HepG2 (cell line): ENCODE measurements around the gene DAPK3. TPM values are rescaled to one million over a fixed set of nuclear protein-coding genes. Genes with fewer than 3 reads are reported as not detected.

Source experiments
- ETV5 ChIP-seq: IDR thresholded peaks from 2 replicates; pipeline ENCODE4 v1.6.1; 2018; ENCODE audit warnings: missing biosample characterization, missing genetic modification reagents, inconsistent platforms, borderline replicate concordance
- GABPB1 ChIP-seq: IDR thresholded peaks from 2 replicates; pipeline ENCODE4 v1.6.1; 2016; ENCODE audit warnings: mild to moderate bottlenecking, missing genetic modification reagents, moderate library complexity, missing compliant biosample characterization
- IRF2 ChIP-seq: IDR thresholded peaks from 2 replicates; pipeline ENCODE4 v1.6.1; 2018; ENCODE audit warnings: missing genetic modification reagents, missing compliant biosample characterization
- KLF16 ChIP-seq, 2 experiments: sonication (generic) in 1 of 2; formaldehyde crosslinking in 1 of 2; IDR thresholded peaks; 2 replicates each; pipeline versions ENCODE4 v1.6.1 to v1.8.0; 2016 to 2023; ENCODE audit warnings: missing genetic modification reagents in 2 of 2, missing compliant biosample characterization in 1 of 2
- MAFK ChIP-seq, 2 experiments: IDR thresholded peaks in 1 of 2; conservative IDR thresholded peaks in 1 of 2; 2 replicates each; pipeline ENCODE4 v1.6.1; 2011; ENCODE audit warnings: improper control_type of control experiment in 2 of 2, low read length in 2 of 2
- MTA3 ChIP-seq: sonication (generic); formaldehyde crosslinking; IDR thresholded peaks from 2 replicates; pipeline ENCODE4 v1.4.0; 2020; ENCODE audit warnings: missing genetic modification reagents
- NR2F2 ChIP-seq: IDR thresholded peaks from 2 replicates; pipeline ENCODE4 v1.6.1; 2012; ENCODE audit warnings: low read depth, inconsistent platforms, borderline replicate concordance
- PHF20 ChIP-seq: sonication (generic); formaldehyde crosslinking; IDR thresholded peaks from 2 replicates; pipeline ENCODE4 v1.5.0; 2020; ENCODE audit warnings: mild to moderate bottlenecking, missing genetic modification reagents
- SMARCE1 ChIP-seq: fragments of 450-650 bp; IDR thresholded peaks from 2 replicates; pipeline ENCODE4 v1.6.1; 2017; ENCODE audit warnings: borderline replicate concordance
- ZNF260 ChIP-seq: sonication (generic); formaldehyde crosslinking; IDR thresholded peaks from 2 replicates; pipeline ENCODE4 v1.4.0; 2020; ENCODE audit warnings: missing genetic modification reagents, low read depth, mild to moderate bottlenecking, borderline replicate concordance
- ZNF264 ChIP-seq: sonication (generic); formaldehyde crosslinking; IDR thresholded peaks from 2 replicates; pipeline ENCODE4 v1.4.0; 2020; ENCODE audit warnings: missing genetic modification reagents
- ZNF350 ChIP-seq: sonication (generic); formaldehyde crosslinking; IDR thresholded peaks from 2 replicates; pipeline ENCODE4 v1.4.0; 2020; ENCODE audit warnings: mild to moderate bottlenecking, low read depth, missing genetic modification reagents, borderline replicate concordance
- ZNF44 ChIP-seq: sonication (generic); formaldehyde crosslinking; IDR thresholded peaks from 2 replicates; pipeline ENCODE4 v1.5.1; 2020; ENCODE audit warnings: mild to moderate bottlenecking, missing genetic modification reagents
- ZNF512 ChIP-seq: sonication (generic); formaldehyde crosslinking; IDR thresholded peaks from 2 replicates; pipeline ENCODE4 v1.4.0; 2020; ENCODE audit warnings: mild to moderate bottlenecking, missing genetic modification reagents
- ZNF652 ChIP-seq: IDR thresholded peaks from 2 replicates; pipeline ENCODE4 v1.6.1; 2016; ENCODE audit warnings: low read depth, borderline replicate concordance
- ZNF816 ChIP-seq: sonication (generic); formaldehyde crosslinking; IDR thresholded peaks from 2 replicates; pipeline ENCODE4 v1.8.0; 2022; ENCODE audit warnings: missing genetic modification reagents, mild to moderate bottlenecking, borderline replicate concordance
- ZSCAN31 ChIP-seq: sonication (generic); formaldehyde crosslinking; IDR thresholded peaks from 2 replicates; pipeline ENCODE4 v1.5.0; 2020; ENCODE audit warnings: low read depth, mild to moderate bottlenecking, missing genetic modification reagents
- ZSCAN9 ChIP-seq: IDR thresholded peaks from 2 replicates; pipeline ENCODE4 v1.6.1; 2016; ENCODE audit warnings: borderline replicate concordance
- polyA plus RNA-seq, 8 experiments: library from polyadenylated mRNA; depleted of rRNA in 3 of 8; stranded (reverse) in 7 of 8; unstranded in 1 of 8; fragments of >200 nt; fragmentation: Illumina TruSeq in 4 of 8; extraction: Trizol in 4 of 8; gene quantifications; 2 replicates each; pipeline versions ENCODE4 v1.2.1 to v1.2.3, GENCODE V29; 2011 to 2016; ENCODE audit warnings: low read depth in 4 of 8, missing spikeins in 1 of 8, mixed read lengths in 1 of 8; ENCODE audit not compliant: insufficient read depth in 1 of 8
- total RNA-seq, 5 experiments: library from RNA; depleted of rRNA; stranded (reverse); fragments of >200 nt; fragmentation: Illumina TruSeq; extraction: Trizol; gene quantifications; 2 replicates each; pipeline ENCODE4 v1.2.3, GENCODE V29; 2016; ENCODE audit warnings: low read depth in 1 of 5
- TF ChIP-seq, protein P1 (sequence below): sonication (generic); formaldehyde crosslinking; IDR thresholded peaks from 2 replicates; pipeline ENCODE4 v1.4.0; 2020; ENCODE audit warnings: missing genetic modification reagents; ENCODE audit errors: not compliant biosample characterization
- TF ChIP-seq, protein P2 (sequence below), 2 experiments: sonication (generic) in 1 of 2; formaldehyde crosslinking in 1 of 2; IDR thresholded peaks; 2 replicates each; pipeline versions ENCODE4 v1.5.1 to v1.6.1; 2011 to 2020; ENCODE audit warnings: borderline replicate concordance in 1 of 2, low read depth in 1 of 2, low read length in 1 of 2, mild to moderate bottlenecking in 1 of 2, missing genetic modification reagents in 1 of 2, moderate library complexity in 1 of 2
- TF ChIP-seq, protein P3 (sequence below): sonication (generic); formaldehyde crosslinking; IDR thresholded peaks from 2 replicates; pipeline ENCODE4 v1.5.1; 2020; ENCODE audit warnings: missing genetic modification reagents, mild to moderate bottlenecking, borderline replicate concordance

The DAPK3 gene
- total and polyA plus RNA-seq, 2 of the 13 experiments (the other 11 are each of a cell fraction or from before 2014, with no cell fraction given) = 30.5 to 37.3 TPM

DNA sequence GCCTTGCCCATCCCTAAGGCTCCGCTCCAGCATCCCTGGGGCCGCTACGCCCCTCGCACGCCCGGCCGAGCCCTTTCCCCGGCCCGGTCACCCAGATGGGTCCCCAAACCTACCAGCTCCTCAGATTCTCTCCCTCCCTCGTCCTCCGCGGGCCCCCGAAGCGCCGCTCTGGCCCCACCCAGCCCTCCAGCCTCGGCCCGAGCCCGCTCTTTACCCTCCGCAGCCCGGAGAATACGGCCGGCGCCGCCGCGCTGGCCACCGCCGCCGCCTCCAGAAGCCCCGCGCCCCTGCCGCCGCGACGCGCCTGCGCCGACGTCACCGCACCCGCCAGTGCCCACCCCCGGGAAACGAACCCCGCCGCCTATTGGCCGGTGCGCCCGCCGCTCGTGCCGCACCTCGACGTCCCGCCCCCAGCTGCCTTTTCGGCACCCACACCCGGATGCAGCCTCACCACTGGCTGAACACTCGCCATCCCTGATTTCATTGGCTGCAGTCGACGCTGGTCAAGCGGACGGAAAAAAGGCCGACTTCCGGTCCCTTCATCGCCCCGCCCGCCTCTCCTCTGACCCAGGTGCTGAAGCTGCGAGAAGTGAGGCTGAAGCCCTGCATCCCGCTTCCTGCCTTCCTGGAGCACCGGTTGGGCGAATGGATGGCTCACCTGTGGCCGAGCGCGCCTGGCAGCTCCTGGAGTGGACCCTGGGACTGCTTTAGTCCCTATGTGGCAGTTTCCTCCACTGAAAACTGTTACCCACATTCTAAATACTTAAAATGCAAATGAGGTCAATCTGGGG, at the start of gene DAPK3 (continued):
- TF ChIP-seq, protein P1, sequence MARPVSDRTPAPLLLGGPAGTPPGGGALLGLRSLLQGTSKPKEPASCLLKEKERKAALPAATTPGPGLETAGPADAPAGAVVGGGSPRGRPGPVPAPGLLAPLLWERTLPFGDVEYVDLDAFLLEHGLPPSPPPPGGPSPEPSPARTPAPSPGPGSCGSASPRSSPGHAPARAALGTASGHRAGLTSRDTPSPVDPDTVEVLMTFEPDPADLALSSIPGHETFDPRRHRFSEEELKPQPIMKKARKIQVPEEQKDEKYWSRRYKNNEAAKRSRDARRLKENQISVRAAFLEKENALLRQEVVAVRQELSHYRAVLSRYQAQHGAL (CRISPR knock-in tag) = no peak
- no peak for TF ChIP-seq MTA3
- no peak for TF ChIP-seq ZNF350 (CRISPR knock-in tag)
- TF ChIP-seq, protein P2, sequence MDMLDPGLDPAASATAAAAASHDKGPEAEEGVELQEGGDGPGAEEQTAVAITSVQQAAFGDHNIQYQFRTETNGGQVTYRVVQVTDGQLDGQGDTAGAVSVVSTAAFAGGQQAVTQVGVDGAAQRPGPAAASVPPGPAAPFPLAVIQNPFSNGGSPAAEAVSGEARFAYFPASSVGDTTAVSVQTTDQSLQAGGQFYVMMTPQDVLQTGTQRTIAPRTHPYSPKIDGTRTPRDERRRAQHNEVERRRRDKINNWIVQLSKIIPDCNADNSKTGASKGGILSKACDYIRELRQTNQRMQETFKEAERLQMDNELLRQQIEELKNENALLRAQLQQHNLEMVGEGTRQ (IDR thresholded peaks at IDR 0.05; ENCODE audit: low read depth, low read length) = no peak
- TF ChIP-seq, protein P2 (CRISPR knock-in tag; IDR thresholded peaks at IDR 0.05; ENCODE audit: borderline replicate concordance) = peak; percentile 43; the same call in 1 of the 2 replicates
- peak; percentile 42; the same call in 1 of the 2 replicates for TF ChIP-seq ZSCAN9 (CRISPR knock-in tag)
- peak; percentile 74 for TF ChIP-seq PHF20 (CRISPR knock-in tag)
- TF ChIP-seq SMARCE1 = no peak
- no peak for TF ChIP-seq ZNF44 (CRISPR knock-in tag)
- peak in 1 of 2 experiments; percentile 55; a peak in 1 of 4 replicates for TF ChIP-seq KLF16 (CRISPR knock-in tag; IDR thresholded peaks at IDR 0.05)
- 0 out of 2 replicates have a peak, but pooled peaks have one; percentile 56 for TF ChIP-seq ZSCAN31 (CRISPR knock-in tag)
- TF ChIP-seq ZNF512 (CRISPR knock-in tag) = no peak
- no peak for TF ChIP-seq ZNF652 (CRISPR knock-in tag)
- TF ChIP-seq, protein P3, sequence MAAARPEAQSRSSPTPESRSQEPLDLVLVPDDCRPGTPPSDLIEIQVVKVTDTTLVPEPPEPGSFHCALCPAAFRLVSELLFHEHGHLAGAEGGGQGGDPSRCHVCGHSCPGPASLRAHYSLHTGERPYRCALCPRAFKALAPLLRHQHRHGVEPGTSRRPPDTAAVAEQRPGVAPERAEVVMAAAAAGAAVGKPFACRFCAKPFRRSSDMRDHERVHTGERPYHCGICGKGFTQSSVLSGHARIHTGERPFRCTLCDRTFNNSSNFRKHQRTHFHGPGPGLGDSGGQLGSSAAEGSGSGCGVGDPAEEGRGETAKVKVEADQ (CRISPR knock-in tag) = no peak
- TF ChIP-seq ZNF264 (CRISPR knock-in tag) = no peak
- peak; percentile 95 for TF ChIP-seq GABPB1 (CRISPR knock-in tag)
- peak; percentile 55; the same call in 1 of the 2 replicates for TF ChIP-seq IRF2 (CRISPR knock-in tag)
- TF ChIP-seq ETV5 = peak; percentile 68
- TF ChIP-seq NR2F2 = no peak
- TF ChIP-seq ZNF260 = no peak
- peak; percentile 13 to 52 for TF ChIP-seq MAFK (conservative IDR thresholded peaks at IDR 0.05 in 1 of 2, IDR thresholded peaks at IDR 0.05 in 1 of 2; ENCODE audit: low read length in 2 of 2)
- TF ChIP-seq ZNF816 (CRISPR knock-in tag) = no peak
- TF ChIP-seq, all 625 proteins: peak for 164
